Astrocyte (in vitro differentiated cells and primary cell): ENCODE measurements around the gene PCDHA4. TPM values are rescaled to one million over a fixed set of nuclear protein-coding genes. Genes with fewer than 3 reads are reported as not detected.
A peak's percentile ranks its signal among the peaks of the same experiment; 100 is the strongest.
"Not testable (repeated sequence)": the region's sequence is repeated elsewhere in the genome, so short reads cannot be mapped to it uniquely, and the experiment has no call there.

Experiments
- DNase-seq: peaks from one replicate; pipeline ENCODE4 v3.0.0-alpha.2; 2010; ENCODE audit warnings: low read depth
- FAIRE-seq: peaks from 2 replicates; lab custom pipeline; 2011; peaks lifted over from hg19 to GRCh38; lab: Jason Lieb, UNC
- H2AFZ ChIP-seq: 2 replicates; pipeline ENCODE4 v1.6.0; 2012; ENCODE audit warnings: low read depth, low read length, inconsistent platforms
- H3K27ac ChIP-seq: 2 replicates; pipeline ENCODE4 v1.5.1; 2011; ENCODE audit warnings: low read depth, low read length, inconsistent platforms
- H3K27me3 ChIP-seq: 2 replicates; pipeline ENCODE4 v1.6.0; 2011; ENCODE audit warnings: low read length, inconsistent platforms; ENCODE audit not compliant: insufficient read depth
- H3K36me3 ChIP-seq: 2 replicates; pipeline ENCODE4 v1.5.1; 2011; ENCODE audit warnings: low read length, inconsistent platforms; ENCODE audit not compliant: insufficient read depth
- H3K4me1 ChIP-seq: 2 replicates; pipeline ENCODE4 v1.5.1; 2011; ENCODE audit warnings: low read length, inconsistent platforms; ENCODE audit not compliant: insufficient read depth
- H3K4me2 ChIP-seq: 2 replicates; pipeline ENCODE4 v1.6.0; 2012; ENCODE audit warnings: low read length, inconsistent platforms
- H3K4me3 ChIP-seq: 2 replicates; pipeline ENCODE4 v1.5.1; 2011; ENCODE audit warnings: low read depth, mild to moderate bottlenecking, low read length, inconsistent platforms; ENCODE audit not compliant: insufficient read depth
- H3K79me2 ChIP-seq: 2 replicates; pipeline ENCODE4 v1.6.0; 2012; ENCODE audit warnings: mild to moderate bottlenecking, low read length, inconsistent platforms; ENCODE audit not compliant: insufficient read depth
- H3K9ac ChIP-seq: 2 replicates; pipeline ENCODE4 v1.6.0; 2012; ENCODE audit warnings: mild to moderate bottlenecking, low read length, inconsistent platforms
- H3K9me3 ChIP-seq: 2 replicates; pipeline ENCODE4 v1.5.1; 2012; ENCODE audit warnings: low read depth, mild to moderate bottlenecking, low read length, inconsistent platforms; ENCODE audit not compliant: insufficient read depth
- H4K20me1 ChIP-seq: 2 replicates; pipeline ENCODE4 v1.6.0; 2012; ENCODE audit warnings: low read length, inconsistent platforms; ENCODE audit not compliant: insufficient read depth
- H3K27ac Mint-ChIP-seq: one replicate; pipeline ENCODE4 v1.8.0; 2021; ENCODE audit warnings: mild to moderate bottlenecking, mixed read lengths; ENCODE audit not compliant: unreplicated experiment
- H3K27me3 Mint-ChIP-seq: one replicate; pipeline ENCODE4 v1.8.0; 2021; ENCODE audit warnings: low read depth, mixed read lengths; ENCODE audit not compliant: unreplicated experiment
- H3K36me3 Mint-ChIP-seq: one replicate; pipeline ENCODE4 v1.8.0; 2021; ENCODE audit warnings: low read depth, mixed read lengths; ENCODE audit not compliant: unreplicated experiment
- H3K4me1 Mint-ChIP-seq: one replicate; pipeline ENCODE4 v1.8.0; 2021; ENCODE audit warnings: low read depth, mixed read lengths; ENCODE audit not compliant: unreplicated experiment
- H3K4me3 Mint-ChIP-seq: one replicate; pipeline ENCODE4 v1.8.0; 2021; ENCODE audit warnings: mild to moderate bottlenecking, moderate library complexity, mixed read lengths; ENCODE audit not compliant: unreplicated experiment
- H3K9me3 Mint-ChIP-seq: one replicate; pipeline ENCODE4 v1.8.0; 2021; ENCODE audit warnings: mild to moderate bottlenecking, mixed read lengths; ENCODE audit not compliant: unreplicated experiment
- CTCF ChIP-seq: IDR thresholded peaks from 2 replicates; pipeline ENCODE4 v1.5.1; 2011; ENCODE audit warnings: low read depth, mild to moderate bottlenecking, inconsistent platforms, low read length, moderate library complexity; ENCODE audit not compliant: insufficient read depth
- EZH2 ChIP-seq: IDR thresholded peaks from 2 replicates; pipeline ENCODE4 v1.6.1; 2012; ENCODE audit warnings: mild to moderate bottlenecking, low read length, inconsistent platforms; ENCODE audit not compliant: insufficient read depth
- total RNA-seq: library from RNA; stranded (reverse); gene quantifications from 2 replicates; pipeline ENCODE4 v1.2.1, GENCODE V29; 2021

Gene PCDHA4
- total RNA-seq, 1 donor from 2014 or later: 9.6 TPM

GRCh38 chr5:140795259-140795641, 11.6 kb upstream of the PCDHA4 start:
- Histone ChIP-seq H3K4me3 (no peak overlapping the region), H3K4me1 (no peaks in the 10 kb centered on the region), H3K9ac (no peak overlapping the region), H3K27me3 (no peaks in the 10 kb centered on the region), H3K79me2 (no peaks in the 10 kb centered on the region), H2AFZ (no peak overlapping the region), H3K36me3 (no peaks in the 10 kb centered on the region), H3K4me2 (no peak overlapping the region), H3K27ac (no peak overlapping the region), H3K9me3 (peaks cover 10% of the 10 kb centered on the region), H4K20me1 (no peaks in the 10 kb centered on the region)
- TF ChIP-seq EZH2: no peak
- no peak for TF ChIP-seq CTCF
- DNase-seq (no peak), FAIRE-seq (no peak)
- Mint-ChIP-seq H3K36me3 (peaks cover 10% of the 10 kb centered on the region), H3K4me3 (peak overlapping the region; percentile 89), H3K27me3 (no peaks in the 10 kb centered on the region), H3K4me1 (no peaks in the 10 kb centered on the region), H3K27ac (no peak overlapping the region), H3K9me3 (peaks cover 14% of the 10 kb centered on the region)

- H4K20me1 ChIP-seq, H3K27ac Mint-ChIP-seq, H3K4me2 ChIP-seq, H3K27me3 Mint-ChIP-seq, FAIRE-seq, DNase-seq, H3K9ac ChIP-seq, H2AFZ ChIP-seq, H3K36me3 ChIP-seq, H3K4me3 ChIP-seq, H3K27me3 ChIP-seq, H3K4me3 Mint-ChIP-seq, H3K79me2 ChIP-seq, H3K4me1 Mint-ChIP-seq, H3K27ac ChIP-seq, H3K4me1 ChIP-seq: not testable (repeated sequence)
- H3K36me3 Mint-ChIP-seq: peaks cover 14% of the 10 kb centered on the region
- peaks cover 18% of the 10 kb centered on the region for H3K9me3 Mint-ChIP-seq
- H3K9me3 ChIP-seq: peaks cover 10% of the 10 kb centered on the region
Measured at GRCh38 chr5:140796072-140796717, 10.7 kb upstream of the PCDHA4 start.

GRCh38 chr5:140796718-140797095, 10.2 kb upstream of the PCDHA4 start:
- H3K27ac Mint-ChIP-seq: no peak overlapping the region
- FAIRE-seq (no peak), DNase-seq (no peak)
- H3K9me3 Mint-ChIP-seq: peaks cover 18% of the 10 kb centered on the region
- H3K4me1 Mint-ChIP-seq: no peaks in the 10 kb centered on the region
- no peaks in the 10 kb centered on the region for H3K27me3 Mint-ChIP-seq
- H3K36me3 ChIP-seq: no peaks in the 10 kb centered on the region
- H3K27me3 ChIP-seq: no peaks in the 10 kb centered on the region
- H3K4me2 ChIP-seq: no peak overlapping the region
- H3K4me3 Mint-ChIP-seq: no peak overlapping the region
- H3K4me1 ChIP-seq: no peaks in the 10 kb centered on the region
- H3K9ac ChIP-seq: no peak overlapping the region
- H3K79me2 ChIP-seq: no peaks in the 10 kb centered on the region
- peaks cover 18% of the 10 kb centered on the region for H3K36me3 Mint-ChIP-seq
- H3K9me3 ChIP-seq: peaks cover 10% of the 10 kb centered on the region
- TF ChIP-seq EZH2 (no peak), CTCF (no peak)
- H3K4me3 ChIP-seq: no peak overlapping the region
- no peaks in the 10 kb centered on the region for H4K20me1 ChIP-seq
- H3K27ac ChIP-seq: no peak overlapping the region
- H2AFZ ChIP-seq: no peak overlapping the region
